Measurements from ENCODE around the gene IRF2BP1.
A peak's percentile ranks its signal among the peaks of the same experiment; 100 is the strongest.

- TF ChIP-seq CTCF (IDR thresholded peaks at IDR 0.05) (peak; percentile 59), EZH2 (IDR thresholded peaks at IDR 0.05) (no peak)
These were observed 28.2 kb upstream of the IRF2BP1 start, which contains the start of gene NANOS2 for GRCh38 chr19:45913874-45914830.
